GM10248 (cell line): ENCODE measurements around the gene CHAF1B.
A peak's percentile ranks its signal among the peaks of the same experiment; 100 is the strongest.

Experiments used
- CTCF ChIA-PET: fragments of 300-600 bp; sonication (Branson Sonifier 250); formaldehyde crosslinking; extraction: SDS; loops from one replicate; lab custom pipeline; 2021; ENCODE audit warnings: antibody characterized with exemption; lab: Yijun Ruan, JAX
- POLR2A ChIA-PET: fragments of 350-650 bp; sonication (Branson Sonifier 250); formaldehyde crosslinking; extraction: SDS; loops from one replicate; lab custom pipeline; 2020; ENCODE audit warnings: antibody characterized with exemption; lab: Yijun Ruan, JAX
- DNase-seq: peaks from one replicate; pipeline ENCODE4 v3.0.0; 2012; ENCODE audit errors: extremely low spot score
- CTCF ChIP-seq: IDR thresholded peaks from 2 replicates; pipeline ENCODE4 v1.5.1; 2012; ENCODE audit warnings: mild to moderate bottlenecking, low read depth; ENCODE audit errors: extremely low read depth, missing control alignments, control extremely low read depth

The CHAF1B gene

GRCh38 chr21:36422279-36423098 lies 37.3 kb downstream of the CHAF1B start:
- ChIA-PET CTCF (interaction anchor here (0.6 to 2.6 kb wide), 29 partner anchors 8 to 588 kb away, joined by 3 to 11 read pairs (median 3); partner anchors contain the start of genes CHAF1B and CLDN14), POLR2A (no interaction called here)
- peak; percentile 75 for DNase-seq
- TF ChIP-seq CTCF: peak; percentile 76

GRCh38 chr21:36423771-36424433 lies 38.7 kb downstream of the CHAF1B start:
- no peak for DNase-seq
- CTCF ChIA-PET: interaction anchor here (0.8 to 2.6 kb wide), 10 partner anchors 8 to 500 kb away, joined by 3 to 11 read pairs (median 4); no protein-coding TSS in a partner anchor
- TF ChIP-seq CTCF: no peak
- POLR2A ChIA-PET: no interaction called here

GRCh38 chr21:36424592-36424991 lies 39.4 kb downstream of the CHAF1B start:
- POLR2A ChIA-PET: no interaction called here
- CTCF ChIA-PET: interaction anchor here (1.6 kb wide), 1 partner anchor 9 kb away, joined by 4 read pairs; no protein-coding TSS in a partner anchor
- no peak for TF ChIP-seq CTCF
- DNase-seq: no peak

DNA sequence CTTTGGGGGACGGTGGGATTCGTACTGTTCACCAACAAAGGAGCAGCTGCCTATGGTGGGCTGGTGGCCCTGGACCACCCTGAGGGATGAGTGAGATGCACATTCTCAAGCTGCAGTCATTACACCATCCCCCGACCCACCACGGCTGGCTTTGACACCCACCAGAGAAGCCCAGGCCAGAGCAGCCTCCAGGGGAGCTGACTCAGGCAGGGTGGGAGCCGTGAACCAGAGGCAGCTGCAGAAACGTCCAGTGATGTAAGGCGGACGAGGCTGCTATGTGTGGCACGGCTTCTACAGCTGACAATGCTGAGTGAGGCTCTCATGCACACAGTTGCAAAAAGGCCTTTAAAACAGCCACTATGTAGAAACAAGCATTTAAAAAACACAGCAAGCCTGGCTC lies 40.1 kb downstream of the CHAF1B start:
- CTCF ChIA-PET: interaction anchor here (1.6 kb wide), 1 partner anchor 10 kb away, joined by 4 read pairs; no protein-coding TSS in a partner anchor
- POLR2A ChIA-PET: no interaction called here
- no peak for DNase-seq
- TF ChIP-seq CTCF: no peak

DNA sequence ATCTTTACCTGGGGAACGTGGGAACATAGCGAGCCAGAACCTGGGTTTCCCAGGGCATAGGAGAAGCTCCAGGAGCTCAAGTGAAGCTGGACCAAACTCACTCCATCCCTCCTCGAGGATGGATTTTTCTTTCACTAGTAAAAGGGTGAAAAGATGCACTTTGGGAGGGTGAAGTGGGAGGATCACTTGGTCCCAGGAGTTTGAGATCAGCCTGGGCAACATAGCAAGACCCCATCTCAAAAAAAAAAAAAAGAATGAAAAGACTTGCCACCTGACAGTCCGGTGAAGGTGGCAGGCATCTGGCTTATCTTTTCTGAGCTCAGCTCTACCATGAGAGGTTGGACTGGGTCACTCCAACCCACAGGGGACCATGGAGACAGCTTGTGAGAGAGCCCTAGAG lies 42.3 kb downstream of the CHAF1B start:
- no peak for DNase-seq
- TF ChIP-seq CTCF: no peak
- ChIA-PET CTCF (interaction anchor here (1.6 kb wide), 1 partner anchor 10 kb away, joined by 4 read pairs; no protein-coding TSS in a partner anchor), POLR2A (no interaction called here)

- DNase-seq: no peak
- CTCF ChIA-PET: interaction anchor here (0.8 to 2.5 kb wide), 15 partner anchors 9 to 561 kb away, joined by 3 to 12 read pairs (median 4); no protein-coding TSS in a partner anchor
- POLR2A ChIA-PET: interaction anchor here (0.6 kb wide), 1 partner anchor 141 kb away, joined by 3 read pairs; no protein-coding TSS in a partner anchor
- TF ChIP-seq CTCF: no peak
Measured at GRCh38 chr21:36428761-36429432, 43.7 kb downstream of the CHAF1B start.
